Nephron progenitor cell (in vitro differentiated cells): Measurements from ENCODE around the gene P2RX1.
A peak's percentile ranks its signal among the peaks of the same experiment; 100 is the strongest.

Experiments used
- DNase-seq: peaks from one replicate; pipeline ENCODE4 v3.0.0; 2021
- H3K27ac Mint-ChIP-seq: 2 replicates; pipeline ENCODE4 v1.8.0; 2021; ENCODE audit warnings: mild to moderate bottlenecking, moderate library complexity, mixed read lengths
- H3K27me3 Mint-ChIP-seq: 2 replicates; pipeline ENCODE4 v1.8.0; 2021; ENCODE audit warnings: mild to moderate bottlenecking, low read depth, mixed read lengths; ENCODE audit not compliant: poor library complexity
- H3K36me3 Mint-ChIP-seq: 2 replicates; pipeline ENCODE4 v1.8.0; 2021; ENCODE audit warnings: low read depth, mixed read lengths
- H3K4me1 Mint-ChIP-seq: 2 replicates; pipeline ENCODE4 v1.8.0; 2021; ENCODE audit warnings: mixed read lengths
- H3K4me3 Mint-ChIP-seq: 2 replicates; pipeline ENCODE4 v1.8.0; 2021; ENCODE audit warnings: mild to moderate bottlenecking, moderate library complexity, mixed read lengths
- H3K9me3 Mint-ChIP-seq: 2 replicates; pipeline ENCODE4 v1.8.0; 2021; ENCODE audit warnings: mild to moderate bottlenecking, moderate library complexity, mixed read lengths
- TF ChIP-seq, protein P1 (sequence below): fragments of 200-600 bp; sonication (generic); IDR thresholded peaks from 2 replicates; pipeline ENCODE4 v1.5.0; 2021; ENCODE audit warnings: antibody characterized with exemption

Gene P2RX1

DNA sequence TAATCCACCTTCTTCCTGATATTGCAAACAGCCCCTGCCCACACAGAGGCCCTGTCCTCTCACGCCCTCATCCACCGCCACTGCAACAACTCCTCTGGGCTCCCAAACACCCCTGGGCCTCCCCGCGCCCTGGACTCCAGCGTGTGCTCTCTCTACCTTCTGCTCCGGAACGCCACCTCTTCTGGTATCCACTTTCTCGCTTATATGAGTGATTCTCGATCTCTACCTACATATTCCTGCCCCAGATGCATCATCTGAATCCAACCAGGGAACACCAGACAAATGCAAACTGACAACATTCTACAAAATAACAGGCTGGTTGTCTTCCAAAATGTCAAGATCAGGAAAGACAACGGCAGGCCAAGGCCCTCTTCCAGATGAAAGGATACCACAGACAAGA, 42.4 kb downstream of the P2RX1 start:
- peak overlapping the region; percentile 33 for H3K27ac Mint-ChIP-seq
- H3K4me3 Mint-ChIP-seq = peak overlapping the region; percentile 4
- H3K4me1 Mint-ChIP-seq = peaks cover 7% of the 10 kb centered on the region

DNA sequence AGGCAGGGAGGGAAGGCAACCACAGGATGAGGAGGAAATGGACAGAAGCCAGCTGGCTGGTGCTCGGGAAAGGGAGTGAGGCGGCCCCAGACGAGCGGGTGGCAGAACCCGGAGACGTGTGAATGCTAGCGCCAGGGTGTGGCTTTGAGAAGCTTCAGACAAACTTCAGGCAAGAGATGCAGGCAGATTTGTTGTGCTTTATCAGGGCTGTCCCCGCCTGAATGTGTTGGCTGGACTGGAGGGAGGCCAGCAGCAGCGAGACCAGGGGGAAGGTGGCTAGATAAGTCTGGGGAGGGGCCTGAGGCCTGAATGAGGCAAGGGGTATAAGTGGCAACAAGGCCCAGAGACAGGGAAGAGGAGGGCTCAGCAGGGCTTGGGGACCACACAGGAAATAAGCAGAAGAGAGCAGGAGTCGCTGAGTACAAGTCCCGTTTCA, 45.4 kb downstream of the P2RX1 start:
- Mint-ChIP-seq H3K27me3 (peaks cover 7% of the 10 kb centered on the region), H3K9me3 (peaks cover 4% of the 10 kb centered on the region), H3K27ac (peak overlapping the region; percentile 40), H3K4me1 (peaks cover 25% of the 10 kb centered on the region), H3K4me3 (no peak overlapping the region), H3K36me3 (peaks cover 32% of the 10 kb centered on the region)
- no peak for DNase-seq
- TF ChIP-seq, protein P1, sequence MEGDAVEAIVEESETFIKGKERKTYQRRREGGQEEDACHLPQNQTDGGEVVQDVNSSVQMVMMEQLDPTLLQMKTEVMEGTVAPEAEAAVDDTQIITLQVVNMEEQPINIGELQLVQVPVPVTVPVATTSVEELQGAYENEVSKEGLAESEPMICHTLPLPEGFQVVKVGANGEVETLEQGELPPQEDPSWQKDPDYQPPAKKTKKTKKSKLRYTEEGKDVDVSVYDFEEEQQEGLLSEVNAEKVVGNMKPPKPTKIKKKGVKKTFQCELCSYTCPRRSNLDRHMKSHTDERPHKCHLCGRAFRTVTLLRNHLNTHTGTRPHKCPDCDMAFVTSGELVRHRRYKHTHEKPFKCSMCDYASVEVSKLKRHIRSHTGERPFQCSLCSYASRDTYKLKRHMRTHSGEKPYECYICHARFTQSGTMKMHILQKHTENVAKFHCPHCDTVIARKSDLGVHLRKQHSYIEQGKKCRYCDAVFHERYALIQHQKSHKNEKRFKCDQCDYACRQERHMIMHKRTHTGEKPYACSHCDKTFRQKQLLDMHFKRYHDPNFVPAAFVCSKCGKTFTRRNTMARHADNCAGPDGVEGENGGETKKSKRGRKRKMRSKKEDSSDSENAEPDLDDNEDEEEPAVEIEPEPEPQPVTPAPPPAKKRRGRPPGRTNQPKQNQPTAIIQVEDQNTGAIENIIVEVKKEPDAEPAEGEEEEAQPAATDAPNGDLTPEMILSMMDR = no peak

More for the DNA sequence above, 42.4 kb downstream of the P2RX1 start:
- DNase-seq = no peak
- TF ChIP-seq, protein P1 = no peak
- Mint-ChIP-seq H3K27me3 (peaks cover 3% of the 10 kb centered on the region), H3K36me3 (peaks cover 33% of the 10 kb centered on the region), H3K9me3 (peaks cover 4% of the 10 kb centered on the region)

DNA sequence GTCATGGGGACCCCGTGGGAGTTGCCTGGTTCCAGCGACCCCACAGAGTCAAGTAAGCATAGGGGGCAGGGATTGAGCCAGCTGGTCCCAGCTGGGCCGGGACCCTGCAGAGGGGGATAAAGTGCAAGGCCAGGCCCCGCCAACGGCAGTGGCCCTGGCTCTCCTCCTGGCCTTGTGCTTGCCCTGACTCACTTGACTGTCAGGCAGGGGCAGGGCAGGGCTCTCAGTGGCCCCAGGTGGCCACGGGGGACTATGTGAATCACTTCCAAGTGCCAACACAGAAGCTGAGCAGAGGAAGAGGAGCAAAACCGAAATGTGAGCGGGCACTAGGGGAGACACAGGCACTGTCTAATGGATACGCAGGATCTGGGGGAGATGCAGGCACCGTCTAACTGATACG, 48.7 kb downstream of the P2RX1 start:
- H3K4me1 Mint-ChIP-seq = peaks cover 26% of the 10 kb centered on the region
- H3K27ac Mint-ChIP-seq = peak overlapping the region; percentile 54
- H3K36me3 Mint-ChIP-seq = peaks cover 9% of the 10 kb centered on the region
- H3K9me3 Mint-ChIP-seq = no peaks in the 10 kb centered on the region
- H3K27me3 Mint-ChIP-seq = peaks cover 7% of the 10 kb centered on the region
- TF ChIP-seq, protein P1 = no peak
- H3K4me3 Mint-ChIP-seq = no peak overlapping the region
- no peak for DNase-seq

DNA sequence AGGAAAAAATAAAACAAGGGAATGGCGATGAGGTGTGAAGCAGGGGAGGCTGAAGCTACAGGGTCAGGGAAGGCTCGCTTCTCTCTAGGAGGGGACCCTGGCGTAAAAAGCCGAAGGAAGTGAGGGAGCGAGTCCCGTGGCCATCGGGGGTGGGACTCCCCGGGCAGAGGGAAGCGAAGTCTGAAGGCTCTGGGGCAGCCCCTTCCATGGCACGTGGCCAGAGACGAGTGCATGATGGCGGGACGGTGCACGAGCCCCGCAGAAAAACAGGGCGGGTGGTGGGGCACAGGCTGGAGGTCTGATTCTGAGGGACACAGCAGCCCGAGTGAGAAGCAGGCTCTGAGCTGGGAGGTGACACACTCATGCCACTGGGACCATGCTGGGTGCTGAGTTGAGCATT, 49.2 kb downstream of the P2RX1 start:
- TF ChIP-seq, protein P1 = no peak
- Mint-ChIP-seq H3K36me3 (peaks cover 9% of the 10 kb centered on the region), H3K4me3 (no peak overlapping the region), H3K27me3 (peaks cover 12% of the 10 kb centered on the region), H3K27ac (peak overlapping the region; percentile 54), H3K4me1 (peaks cover 31% of the 10 kb centered on the region), H3K9me3 (no peaks in the 10 kb centered on the region)
- no peak for DNase-seq

DNA sequence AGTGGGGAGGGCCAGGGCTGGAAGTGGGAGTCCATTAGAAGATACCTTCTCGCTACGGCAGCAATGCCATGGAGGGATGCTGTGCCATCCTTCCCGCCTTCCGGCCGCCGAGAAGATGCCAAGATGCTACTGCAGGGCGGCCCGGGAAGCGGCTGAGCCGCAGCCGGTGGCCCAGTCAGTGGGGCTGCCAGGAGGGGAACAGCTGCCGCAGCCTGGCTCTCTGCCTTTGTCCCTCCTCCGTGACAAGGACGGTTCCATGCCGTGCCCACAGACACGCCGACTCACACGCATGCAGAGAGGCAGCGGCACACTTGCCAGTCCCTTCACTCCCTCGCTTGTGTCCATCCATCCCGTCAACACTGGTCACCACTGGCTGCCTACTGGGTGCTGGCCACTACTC, 50.0 kb downstream of the P2RX1 start:
- Mint-ChIP-seq H3K9me3 (no peaks in the 10 kb centered on the region), H3K27me3 (peaks cover 8% of the 10 kb centered on the region)
- no peak for DNase-seq

DNA sequence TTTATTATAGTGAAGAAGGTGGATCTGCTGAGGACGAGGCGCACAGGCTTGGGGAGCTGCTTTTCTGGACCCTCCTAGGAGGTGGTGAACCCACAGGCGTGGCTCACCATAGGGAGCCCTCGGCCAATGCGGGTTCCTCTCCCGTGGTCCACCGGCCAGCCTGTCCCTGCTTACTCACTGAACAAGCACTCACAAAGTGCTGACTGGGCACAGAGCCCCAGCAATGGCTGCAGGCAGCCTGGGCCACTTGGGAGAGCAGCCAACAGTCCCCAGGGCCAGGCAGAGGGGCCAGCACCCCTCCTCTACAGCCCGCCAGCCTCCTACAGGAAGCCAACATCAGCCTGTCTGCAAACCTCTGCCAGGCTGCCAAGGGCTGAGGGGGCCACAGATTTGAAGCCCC, 51.1 kb downstream of the P2RX1 start:
- TF ChIP-seq, protein P1 = no peak
- Mint-ChIP-seq H3K27ac (no peak overlapping the region), H3K4me1 (peaks cover 31% of the 10 kb centered on the region), H3K4me3 (no peak overlapping the region), H3K36me3 (peaks cover 3% of the 10 kb centered on the region), H3K27me3 (peaks cover 8% of the 10 kb centered on the region), H3K9me3 (no peaks in the 10 kb centered on the region)
- DNase-seq = no peak

More for the DNA sequence above, 50.0 kb downstream of the P2RX1 start:
- no peak overlapping the region for H3K27ac Mint-ChIP-seq
- H3K36me3 Mint-ChIP-seq = peaks cover 9% of the 10 kb centered on the region
- no peak overlapping the region for H3K4me3 Mint-ChIP-seq
- TF ChIP-seq, protein P1 = no peak
- peaks cover 35% of the 10 kb centered on the region for H3K4me1 Mint-ChIP-seq
